SU-DHL-6 (cell line): Measurements from ENCODE around the gene MYO18A.

ENCODE experiments used
- H2AFZ ChIP-seq: fragments of 200-600 bp; sonication (generic); 2 replicates; pipeline ENCODE4 v1.6.1; 2014; ENCODE audit warnings: low read depth, mild to moderate bottlenecking, moderate library complexity, mixed read lengths, antibody characterized with exemption, low read length; ENCODE audit not compliant: severe bottlenecking
- H3F3A ChIP-seq: fragments of 200-600 bp; shearing (Covaris generic); 2 replicates; pipeline ENCODE4 v1.6.0; 2016; ENCODE audit warnings: antibody characterized with exemption, mild to moderate bottlenecking; ENCODE audit not compliant: insufficient read depth
- H3K27ac ChIP-seq: fragments of 200-600 bp; sonication (generic); 2 replicates; pipeline ENCODE4 v1.5.1; 2016; ENCODE audit warnings: low read depth, mild to moderate bottlenecking, low read length, moderate library complexity, mixed read lengths
- H3K27me3 ChIP-seq: fragments of 200-600 bp; sonication (generic), shearing (Covaris generic); 2 replicates; pipeline ENCODE4 v1.6.0; 2014; ENCODE audit warnings: mild to moderate bottlenecking, low read length
- H3K36me3 ChIP-seq: fragments of 200-600 bp; sonication (generic); 2 replicates; pipeline ENCODE4 v1.6.1; 2014; ENCODE audit warnings: mild to moderate bottlenecking, low read length, mixed read lengths
- H3K4me2 ChIP-seq: fragments of 300-600, 200-600 bp; shearing (Covaris generic), sonication (generic); 2 replicates; pipeline ENCODE4 v1.6.0; 2014; ENCODE audit warnings: low read length, low read depth, mild to moderate bottlenecking; ENCODE audit not compliant: poor library complexity, severe bottlenecking
- H3K4me3 ChIP-seq: fragments of 200-600 bp; sonication (generic); 2 replicates; pipeline ENCODE4 v1.5.1; 2014; ENCODE audit warnings: antibody characterized with exemption, low read length, mild to moderate bottlenecking, mixed read lengths; ENCODE audit not compliant: insufficient read depth, poor library complexity, severe bottlenecking
- H3K79me2 ChIP-seq: fragments of 200-600 bp; sonication (generic); 2 replicates; pipeline ENCODE4 v1.6.1; 2014; ENCODE audit warnings: mild to moderate bottlenecking, low read length, moderate library complexity; ENCODE audit not compliant: insufficient read depth
- H3K9ac ChIP-seq: fragments of 200-600 bp; sonication (generic); 2 replicates; pipeline ENCODE4 v1.7.0; 2014; ENCODE audit warnings: mild to moderate bottlenecking, low read length
- H3K9me2 ChIP-seq: fragments of 200-600 bp; sonication (generic); replicated peaks from 2 replicates; pipeline ENCODE4 v1.6.1; 2014; ENCODE audit warnings: low read length; ENCODE audit not compliant: insufficient read depth
- H3K9me3 ChIP-seq: fragments of 200-600 bp; sonication (generic); 2 replicates; pipeline ENCODE4 v1.6.1; 2014; ENCODE audit warnings: low read length, mixed read lengths; ENCODE audit not compliant: insufficient read depth
- H4K20me1 ChIP-seq: fragments of 200-600 bp; sonication (generic); 2 replicates; pipeline ENCODE4 v1.6.1; 2014; ENCODE audit warnings: low read depth, mild to moderate bottlenecking, antibody characterized with exemption, low read length, moderate library complexity, mixed read lengths
- CTCF ChIP-seq: fragments of 200-600 bp; sonication (generic); IDR thresholded peaks from one replicate; pipeline ENCODE4 v1.5.1; 2017; ENCODE audit warnings: antibody characterized with exemption, mild to moderate bottlenecking, low read length, moderate library complexity; ENCODE audit not compliant: insufficient read depth, poor library complexity, severe bottlenecking
- EZH2phosphoT487 ChIP-seq: fragments of 200-600 bp; sonication (generic), shearing (Covaris generic); conservative IDR thresholded peaks from 2 replicates; pipeline ENCODE4 v1.6.1; 2018; ENCODE audit warnings: mild to moderate bottlenecking, antibody characterized with exemption, low read length, moderate library complexity, mixed read lengths

Gene MYO18A

GRCh38 chr17:29133121-29133713 is 47.0 kb downstream of the MYO18A start:
- Histone ChIP-seq H3K27ac (no peak overlapping the region), H3K9me3 (no peaks in the 10 kb centered on the region), H3K4me2 (no peak overlapping the region), H3F3A (no peaks in the 10 kb centered on the region), H4K20me1 (no peaks in the 10 kb centered on the region), H3K9ac (no peak overlapping the region), H3K79me2 (no peaks in the 10 kb centered on the region), H3K9me2 (no peaks in the 10 kb centered on the region), H3K27me3 (no peaks in the 10 kb centered on the region), H3K36me3 (no peaks in the 10 kb centered on the region), H3K4me3 (no peak overlapping the region), H2AFZ (no peak overlapping the region)
- no peak for TF ChIP-seq EZH2phosphoT487
- no peak for TF ChIP-seq CTCF

- no peaks in the 10 kb centered on the region for H3K27me3 ChIP-seq
- no peaks in the 10 kb centered on the region for H3F3A ChIP-seq
- H3K9me2 ChIP-seq, result no peaks in the 10 kb centered on the region
- H3K27ac ChIP-seq, result no peak overlapping the region
- no peak overlapping the region for H3K9ac ChIP-seq
- H3K4me2 ChIP-seq, result no peak overlapping the region
- H3K9me3 ChIP-seq, result no peaks in the 10 kb centered on the region
- H3K4me3 ChIP-seq, result no peak overlapping the region
- H3K79me2 ChIP-seq, result no peaks in the 10 kb centered on the region
- H2AFZ ChIP-seq, result no peak overlapping the region
- H4K20me1 ChIP-seq, result no peaks in the 10 kb centered on the region
- H3K36me3 ChIP-seq, result no peaks in the 10 kb centered on the region
- TF ChIP-seq CTCF, result no peak
- TF ChIP-seq EZH2phosphoT487, result no peak
These were observed 48.1 kb downstream of the MYO18A start for GRCh38 chr17:29131814-29132682.

GRCh38 chr17:29129731-29130130 is 50.5 kb downstream of the MYO18A start:
- no peak overlapping the region for H3K9ac ChIP-seq
- no peaks in the 10 kb centered on the region for H3K79me2 ChIP-seq
- TF ChIP-seq EZH2phosphoT487, result no peak
- TF ChIP-seq CTCF, result no peak
- H2AFZ ChIP-seq, result no peak overlapping the region
- no peaks in the 10 kb centered on the region for H3K36me3 ChIP-seq
- H3F3A ChIP-seq, result no peaks in the 10 kb centered on the region
- no peaks in the 10 kb centered on the region for H4K20me1 ChIP-seq
- no peak overlapping the region for H3K27ac ChIP-seq
- no peak overlapping the region for H3K4me3 ChIP-seq
- no peaks in the 10 kb centered on the region for H3K9me3 ChIP-seq
- H3K4me2 ChIP-seq, result no peak overlapping the region
- H3K27me3 ChIP-seq, result no peaks in the 10 kb centered on the region
- no peaks in the 10 kb centered on the region for H3K9me2 ChIP-seq
